Measurements from ENCODE around the gene SFI1. TPM values are rescaled to one million over a fixed set of nuclear protein-coding genes. Genes with fewer than 3 reads are reported as not detected.

Gene SFI1
- total RNA-seq, 1 donor from 2014 or later = 7.6 TPM

DNA sequence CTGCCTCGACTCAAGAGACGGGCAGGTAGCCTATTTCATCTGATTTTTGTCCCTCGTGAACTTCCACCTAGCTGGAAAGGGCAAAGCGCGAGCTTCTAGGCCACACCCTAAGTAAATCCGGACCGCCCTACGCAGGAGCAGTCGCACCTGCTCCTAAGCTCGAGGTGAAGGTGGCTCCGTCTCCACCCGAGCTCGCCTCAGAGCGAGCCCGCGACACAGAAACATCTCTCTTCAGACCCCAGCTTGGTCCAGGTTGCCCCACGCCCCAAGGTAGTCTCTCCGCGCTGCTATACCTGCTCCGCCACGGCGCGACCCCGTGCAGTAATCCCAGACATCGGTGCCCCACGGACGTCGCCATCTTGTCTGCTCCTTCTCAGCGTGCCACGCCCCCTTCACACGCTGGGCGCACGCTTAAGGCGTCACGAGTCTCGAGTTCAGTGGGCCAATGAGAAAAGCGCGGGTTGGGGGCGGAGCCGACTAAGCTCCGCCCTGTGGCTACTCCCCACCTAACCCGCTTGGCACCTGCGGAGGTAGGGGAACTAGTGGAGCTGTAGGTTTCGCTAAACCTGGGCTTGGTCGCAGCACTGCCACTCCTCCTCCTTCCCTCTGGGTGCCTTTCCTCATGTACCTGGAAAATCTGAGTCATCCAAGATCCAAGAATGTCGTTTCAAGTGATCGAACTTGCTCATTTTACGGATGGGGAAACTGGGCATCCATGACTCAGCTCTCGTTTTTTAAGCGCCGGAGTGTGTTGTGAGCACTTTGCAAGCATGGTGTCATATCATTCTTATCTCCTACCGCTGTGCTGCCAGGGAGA is 165.7 kb downstream of the SFI1 start, which contains the start of gene PISD:
TSS of gene PISD (minus strand) at position 365 of the 817 bp plus-strand sequence. CDS start at position 358, 7 bp downstream.
- DNase-seq (ENCODE audit: low spot score) (peak; percentile 96), ATAC-seq (peak; percentile 97)

GRCh38 chr22:31662668-31663037 is 166.3 kb downstream of the SFI1 start:
- ATAC-seq (no peak), DNase-seq (ENCODE audit: low spot score) (no peak)

Other genes starting within 250 kb of the SFI1 start
- 3.2 TPM for gene PIK3IP1, start 204.0 kb upstream of the SFI1 start, total RNA-seq
- gene PATZ1, start 150.2 kb upstream of the SFI1 start, total RNA-seq = 21.2 TPM
- gene DRG1, start 96.9 kb upstream of the SFI1 start, total RNA-seq = 18.6 TPM
- 8.9 TPM for gene EIF4ENIF1, start 6.7 kb upstream of the SFI1 start, total RNA-seq
- gene PISD, start 165.7 kb downstream of the SFI1 start, total RNA-seq = 16.0 TPM